ENCODE measurements around the gene EXD3. TPM values are rescaled to one million over a fixed set of nuclear protein-coding genes. Genes with fewer than 3 reads are reported as not detected.

Gene EXD3
- total and polyA plus RNA-seq, 9 of the 15 experiments (the other 6 are each of a cell fraction or from before 2014, with no cell fraction given): 0.29 to 12.5 (median 3.9) TPM

- no peak for TF ChIP-seq KAT8 (IDR thresholded peaks at IDR 0.05; ENCODE audit: low read depth)
- 0 out of 2 replicates have a peak, but pooled peaks have one; percentile 13 for TF ChIP-seq NCOA1 (IDR thresholded peaks at IDR 0.05; ENCODE audit: low read depth)
- TF ChIP-seq CBFA2T3 (IDR thresholded peaks at IDR 0.05): no peak
- peak; percentile 30; the same call in 1 of the 2 replicates for TF ChIP-seq HDAC2 (IDR thresholded peaks at IDR 0.05)
- no peak for TF ChIP-seq EP400 (IDR thresholded peaks at IDR 0.05)
- no peak for TF ChIP-seq ZNF695 (CRISPR knock-in tag; IDR thresholded peaks at IDR 0.05)
- peak in 1 of 2 experiments; percentile 19; a peak in 1 of 4 replicates for TF ChIP-seq KDM1A (IDR thresholded peaks at IDR 0.05)
- TF ChIP-seq BHLHE40 (IDR thresholded peaks at IDR 0.05; ENCODE audit: low read length): 0 out of 2 replicates have a peak, but pooled peaks have one; percentile 27
- no peak for TF ChIP-seq ZNF518B (CRISPR knock-in tag; IDR thresholded peaks at IDR 0.05)
- TF ChIP-seq PRMT5 (CRISPR knock-in tag; IDR thresholded peaks at IDR 0.05): no peak
- TF ChIP-seq GTF2B (IDR thresholded peaks at IDR 0.05; ENCODE audit: extremely low read depth, insufficient read length): no peak
- TF ChIP-seq SOX6 (IDR thresholded peaks at IDR 0.05): no peak
- no peak for TF ChIP-seq ARHGAP35 (IDR thresholded peaks at IDR 0.05; ENCODE audit: partially characterized antibody)
- TF ChIP-seq CBX2 (IDR thresholded peaks at IDR 0.05; ENCODE audit: insufficient read depth, low read length, poor library complexity, severe bottlenecking): no peak
- TF ChIP-seq GATA2 (CRISPR knock-in tag; IDR thresholded peaks at IDR 0.05): no peak
- TF ChIP-seq THAP12 (CRISPR knock-in tag; IDR thresholded peaks at IDR 0.05): no peak
- 0 out of 2 replicates have a peak, but pooled peaks have one; percentile 29 for TF ChIP-seq PHF21A (IDR thresholded peaks at IDR 0.05; ENCODE audit: borderline replicate concordance, low read depth)
- no peak for TF ChIP-seq ZZZ3 (IDR thresholded peaks at IDR 0.05)
- no peak for TF ChIP-seq SRSF9 (IDR thresholded peaks at IDR 0.05; ENCODE audit: borderline replicate concordance, low read depth, low read length)
- no peak for TF ChIP-seq EWSR1 (IDR thresholded peaks at IDR 0.05; ENCODE audit: borderline replicate concordance, low read depth, partially characterized antibody)
- TF ChIP-seq ZNF444 (CRISPR knock-in tag; IDR thresholded peaks at IDR 0.05): 0 out of 2 replicates have a peak, but pooled peaks have one; percentile 15
- TF ChIP-seq GABPA (tag; conservative IDR thresholded peaks at IDR 0.05; ENCODE audit: low read depth): no peak
- TF ChIP-seq DPF2 (IDR thresholded peaks at IDR 0.05): no peak
Measured at GRCh38 chr9:137300567-137301080, 122.3 kb downstream of the EXD3 start (continued).
